NCI-H748 treated with DMSO at 0.1 percent for 48 hours (cell line): Measurements from ENCODE around the gene LRRC72.

Source experiments
- DNase-seq: peaks from one replicate; lab custom pipeline; 2025; lab: John Stamatoyannopoulos, UW

LRRC72 gene

DNA sequence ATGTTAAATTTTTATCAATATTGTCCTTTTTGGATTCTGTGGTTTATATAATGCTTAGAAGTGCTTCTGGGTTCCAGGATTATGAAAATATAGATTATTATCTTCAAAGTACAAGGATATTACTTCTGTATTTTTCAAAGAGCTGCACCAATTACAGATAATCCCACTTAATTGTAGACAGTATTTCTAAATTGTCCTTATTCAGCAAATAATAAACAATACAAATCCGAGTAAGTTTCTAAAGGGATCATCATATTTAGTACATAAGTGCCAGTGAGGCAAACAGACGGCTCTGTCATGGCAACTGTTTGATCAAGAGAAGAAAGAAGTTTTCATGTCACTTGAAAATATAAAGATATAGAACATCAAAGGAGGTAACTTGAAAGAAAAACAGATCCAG, 99.8 kb downstream of the LRRC72 start:
- no peak for DNase-seq

DNA sequence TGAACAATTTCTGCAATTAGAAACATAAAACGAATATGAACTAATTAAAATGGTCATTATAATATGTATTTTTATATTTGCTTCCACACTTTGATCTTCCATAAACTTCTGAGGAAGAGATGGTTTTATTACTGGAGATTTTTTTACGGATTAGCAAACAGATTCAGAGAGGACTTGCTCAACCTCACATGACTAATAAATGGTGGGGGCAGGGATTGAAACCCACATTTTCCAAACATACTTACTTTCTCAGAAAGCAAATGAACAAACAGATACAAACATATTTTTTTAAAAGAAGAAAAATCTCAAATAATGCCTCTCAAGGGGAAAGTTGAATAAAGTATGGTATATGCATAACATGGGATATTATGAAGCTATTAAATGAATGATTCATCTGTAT, 100.6 kb downstream of the LRRC72 start:
- no peak for DNase-seq

DNA sequence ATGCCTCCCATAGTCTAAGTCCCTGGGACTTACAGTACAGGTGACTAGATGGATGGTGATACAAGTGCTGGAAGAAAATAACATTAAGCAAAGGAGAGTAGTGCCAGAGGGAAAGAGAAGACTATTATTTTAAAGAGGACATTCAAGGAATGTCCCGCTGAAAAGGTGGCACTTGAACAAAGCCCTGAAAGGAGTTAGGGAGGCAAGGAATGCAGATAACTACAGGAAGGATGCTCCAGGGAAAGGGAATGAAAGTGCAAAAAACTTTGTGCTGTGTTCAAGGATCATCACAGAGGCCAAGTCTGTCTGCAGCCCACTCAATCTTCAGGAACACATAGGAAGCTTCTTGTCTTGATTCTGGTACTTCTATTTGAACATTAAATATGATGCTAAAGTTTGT, 104.0 kb downstream of the LRRC72 start:
- DNase-seq = no peak
